Neural crest cell (in vitro differentiated cells): ENCODE measurements around the gene TTC38. TPM values are rescaled to one million over a fixed set of nuclear protein-coding genes. Genes with fewer than 3 reads are reported as not detected.

Experiments
- DNase-seq: peaks from one replicate; pipeline ENCODE4 v3.0.0; 2021; ENCODE audit warnings: low read depth, mixed read lengths, low spot score
- H3K27ac Mint-ChIP-seq: one replicate; pipeline ENCODE4 v1.8.0; 2021; ENCODE audit warnings: mild to moderate bottlenecking, mixed read lengths; ENCODE audit not compliant: unreplicated experiment
- H3K27me3 Mint-ChIP-seq: 2 replicates; pipeline ENCODE4 v1.8.0; 2021; ENCODE audit warnings: low read depth, mild to moderate bottlenecking, mixed read lengths
- H3K36me3 Mint-ChIP-seq: 2 replicates; pipeline ENCODE4 v1.8.0; 2021; ENCODE audit warnings: low read depth, mild to moderate bottlenecking, mixed read lengths
- H3K4me1 Mint-ChIP-seq: 2 replicates; pipeline ENCODE4 v1.8.0; 2021; ENCODE audit warnings: mixed read lengths
- H3K4me3 Mint-ChIP-seq: one replicate; pipeline ENCODE4 v1.8.0; 2021; ENCODE audit warnings: mild to moderate bottlenecking, mixed read lengths
- H3K9me3 Mint-ChIP-seq: 2 replicates; pipeline ENCODE4 v1.8.0; 2021; ENCODE audit warnings: mixed read lengths
- CTCF ChIP-seq: fragments of 200-600 bp; sonication (generic); conservative IDR thresholded peaks from 2 replicates; pipeline ENCODE4 v1.5.0; 2021; ENCODE audit warnings: antibody characterized with exemption, mild to moderate bottlenecking
- total RNA-seq: library from RNA; stranded (reverse); gene quantifications from 2 replicates; pipeline ENCODE4 v1.2.1, GENCODE V29; 2021

The TTC38 gene
- total RNA-seq, 1 donor from 2014 or later: 34.8 TPM

DNA sequence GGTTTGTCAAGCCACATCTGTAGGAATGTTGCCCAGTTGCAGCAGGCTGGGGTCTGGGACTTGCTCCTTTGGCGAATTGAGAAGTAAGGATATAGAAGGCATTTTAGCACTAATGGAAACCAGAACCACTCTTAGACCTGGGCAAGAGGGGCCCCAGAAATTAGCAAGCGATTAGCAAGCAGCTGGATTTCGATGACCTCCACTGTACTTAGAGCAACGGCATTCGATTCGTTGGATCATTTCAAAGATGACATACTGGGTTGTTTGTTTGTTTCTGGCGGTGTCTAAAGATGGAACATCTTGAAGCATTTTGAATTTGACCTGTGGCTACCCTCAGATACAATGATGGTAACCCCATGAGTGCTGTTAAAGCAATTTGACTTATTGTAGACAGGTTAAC, 16.5 kb upstream of the TTC38 start:
- no peak for TF ChIP-seq CTCF
- H3K27ac Mint-ChIP-seq: no peak overlapping the region
- no peak for DNase-seq
- no peaks in the 10 kb centered on the region for H3K27me3 Mint-ChIP-seq
- no peaks in the 10 kb centered on the region for H3K9me3 Mint-ChIP-seq
- H3K4me3 Mint-ChIP-seq: peak overlapping the region; percentile 78
- peaks cover 20% of the 10 kb centered on the region for H3K4me1 Mint-ChIP-seq
- peaks cover 5% of the 10 kb centered on the region for H3K36me3 Mint-ChIP-seq

- Mint-ChIP-seq H3K27me3 (no peaks in the 10 kb centered on the region), H3K4me1 (peaks cover 20% of the 10 kb centered on the region), H3K9me3 (no peaks in the 10 kb centered on the region), H3K27ac (no peak overlapping the region), H3K4me3 (peak overlapping the region; percentile 78), H3K36me3 (peaks cover 7% of the 10 kb centered on the region)
- no peak for DNase-seq
- TF ChIP-seq CTCF: no peak
Observed at GRCh38 chr22:46251816-46252380, 15.9 kb upstream of the TTC38 start.

GRCh38 chr22:46256358-46256958, 11.3 kb upstream of the TTC38 start:
- Mint-ChIP-seq H3K27me3 (peaks cover 35% of the 10 kb centered on the region), H3K9me3 (peaks cover 12% of the 10 kb centered on the region), H3K36me3 (peaks cover 14% of the 10 kb centered on the region), H3K27ac (no peak overlapping the region), H3K4me3 (no peak overlapping the region), H3K4me1 (peaks cover 6% of the 10 kb centered on the region)
- no peak for DNase-seq
- no peak for TF ChIP-seq CTCF

DNA sequence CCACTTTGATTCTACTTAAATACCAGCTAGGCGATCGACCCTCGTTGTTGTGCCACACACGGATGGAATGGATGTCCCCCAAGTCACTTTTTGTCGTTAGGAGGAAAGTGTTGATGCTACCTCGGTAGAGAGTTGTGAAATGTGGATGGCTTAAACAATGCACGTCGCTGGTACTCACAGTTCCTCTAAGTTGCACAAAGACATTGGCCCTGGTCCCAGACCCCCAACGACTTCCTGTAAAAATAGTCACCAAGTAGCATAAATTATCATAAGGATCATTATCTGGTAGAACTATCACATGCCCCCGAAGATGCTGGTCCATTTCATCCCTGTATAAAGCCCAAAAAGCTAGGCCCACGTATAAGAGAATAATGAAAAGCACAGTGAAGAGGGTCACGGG, 8.4 kb upstream of the TTC38 start:
- no peaks in the 10 kb centered on the region for H3K4me1 Mint-ChIP-seq
- peaks cover 20% of the 10 kb centered on the region for H3K36me3 Mint-ChIP-seq
- no peak overlapping the region for H3K4me3 Mint-ChIP-seq
- H3K27ac Mint-ChIP-seq: no peak overlapping the region
- no peak for DNase-seq
- H3K9me3 Mint-ChIP-seq: peaks cover 17% of the 10 kb centered on the region
- no peak for TF ChIP-seq CTCF
- peaks cover 59% of the 10 kb centered on the region for H3K27me3 Mint-ChIP-seq

GRCh38 chr22:46260038-46260437, 7.8 kb upstream of the TTC38 start:
- Mint-ChIP-seq H3K4me1 (no peaks in the 10 kb centered on the region), H3K36me3 (peaks cover 21% of the 10 kb centered on the region), H3K9me3 (peaks cover 19% of the 10 kb centered on the region), H3K4me3 (no peak overlapping the region), H3K27ac (no peak overlapping the region), H3K27me3 (peaks cover 65% of the 10 kb centered on the region)
- no peak for TF ChIP-seq CTCF
- no peak for DNase-seq
